Suppressor macrophage treated with lipopolysaccharide for 1 hour (primary cell): Measurements from ENCODE around the gene FANCF.

ENCODE experiments used
- DNase-seq, 3 donors: peaks; one replicate each; pipeline ENCODE4 v3.0.0-alpha.2; 2020 to 2022

The FANCF gene

DNA sequence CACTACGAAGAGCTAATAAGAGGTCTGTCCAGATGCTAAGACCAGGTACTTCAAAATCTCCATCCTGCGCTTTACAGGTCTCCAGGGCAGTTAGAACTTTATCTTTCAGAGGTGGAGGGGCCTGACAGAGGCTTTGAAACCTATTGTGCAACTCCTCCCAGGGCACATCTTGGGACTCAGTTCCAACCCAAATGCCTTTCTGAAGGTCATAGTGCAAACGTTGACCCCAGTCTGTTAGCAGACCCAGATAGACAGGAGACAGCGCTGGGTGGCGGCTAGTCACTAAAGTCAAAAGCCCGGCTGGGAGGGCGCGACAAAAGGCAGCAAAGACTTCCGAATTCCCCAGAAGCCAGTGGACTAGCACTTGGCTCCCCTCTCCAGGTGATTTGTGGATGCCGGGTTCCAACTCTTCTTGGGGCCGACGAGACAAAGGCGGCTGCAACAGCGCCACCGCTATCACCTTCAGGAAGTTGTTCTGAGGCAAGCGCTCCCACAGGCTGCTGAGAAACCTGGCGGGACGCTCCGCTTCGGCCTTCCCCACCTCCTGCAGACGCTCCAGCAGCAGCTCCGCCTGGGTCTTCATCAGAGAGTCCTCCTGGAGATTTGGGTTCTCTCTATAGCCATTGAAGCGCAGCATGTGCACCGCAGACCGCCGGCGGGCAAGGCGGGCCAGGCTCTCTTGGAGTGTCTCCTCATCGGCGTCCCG lies 728 bp downstream of the FANCF start:
- DNase-seq, result peak; percentile 36 to 59 (median 39)

DNA sequence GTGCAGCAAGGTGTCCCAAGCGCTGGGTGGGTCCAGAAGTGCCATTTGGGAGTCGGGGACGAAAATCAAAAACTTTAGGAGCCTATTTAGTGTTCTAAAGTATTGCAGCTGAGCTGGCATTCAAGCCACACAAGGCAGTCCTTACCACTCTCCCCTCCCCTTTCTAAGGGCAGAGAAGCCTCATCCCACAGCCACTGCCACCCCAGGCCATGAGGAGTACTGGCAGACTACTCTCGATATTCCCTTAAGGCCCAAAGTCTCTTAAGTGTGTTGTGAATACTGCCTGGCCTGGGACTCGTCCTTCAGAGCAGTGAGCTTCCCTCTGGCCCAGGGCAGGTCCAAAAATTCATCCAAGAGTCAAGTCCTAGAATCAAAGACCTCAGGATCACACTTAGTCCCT lies 7.8 kb downstream of the FANCF start:
- no peak for DNase-seq

DNA sequence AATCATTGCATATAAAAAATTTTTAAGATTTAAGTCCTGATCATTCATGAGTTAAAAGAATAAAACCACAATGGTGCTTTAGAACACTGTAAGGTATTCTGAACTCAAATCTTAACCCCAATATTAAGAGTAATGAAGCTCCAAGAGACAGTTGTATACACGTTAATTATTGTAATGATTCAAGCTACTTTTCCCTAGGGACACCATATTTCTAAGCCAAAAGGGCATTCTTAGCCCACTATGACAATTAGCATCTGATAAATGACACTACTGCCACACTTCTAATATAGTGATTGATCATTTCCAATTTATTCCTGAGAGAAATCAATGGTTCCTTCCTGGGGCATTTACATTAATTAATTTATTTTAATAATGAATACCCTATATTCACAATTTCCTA lies 21.7 kb downstream of the FANCF start:
- no peak for DNase-seq

DNA sequence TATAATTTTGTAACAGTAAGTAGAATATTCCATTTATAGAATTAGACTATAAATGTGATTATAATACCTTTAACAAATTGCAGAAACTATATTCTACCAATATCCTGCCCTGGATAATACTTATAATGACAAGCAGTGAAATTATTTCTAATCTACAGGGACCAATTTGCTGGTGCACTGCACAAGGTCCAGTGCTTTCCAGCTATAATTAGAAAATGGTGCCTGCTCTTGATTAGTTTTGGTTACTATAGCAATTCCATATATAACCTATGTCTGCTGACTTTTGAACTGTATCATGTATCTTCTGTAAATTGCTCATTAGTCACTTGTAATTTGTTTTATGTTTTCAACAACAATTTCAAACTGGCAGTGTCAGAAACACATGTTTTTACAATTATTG lies 23.1 kb downstream of the FANCF start:
- no peak for DNase-seq

DNA sequence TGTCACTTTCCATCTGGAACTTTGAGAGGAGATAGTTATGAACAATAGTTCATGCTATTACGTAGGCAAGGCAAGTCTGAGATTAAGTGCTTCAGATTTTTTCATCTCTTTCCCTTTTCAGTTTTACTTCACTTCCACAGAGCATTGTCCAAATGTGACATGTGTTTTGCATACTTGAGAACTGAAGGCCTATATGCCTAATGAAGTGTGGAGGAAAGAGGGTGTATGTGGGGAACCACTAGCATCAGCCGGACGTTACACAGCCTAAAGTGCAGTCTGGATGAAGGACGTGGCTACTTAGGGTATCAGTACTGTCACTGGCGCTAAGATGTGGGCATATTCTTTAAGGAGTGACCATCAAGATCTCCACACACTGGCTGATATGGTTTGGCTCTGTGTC lies 26.2 kb downstream of the FANCF start:
- DNase-seq, result no peak

DNA sequence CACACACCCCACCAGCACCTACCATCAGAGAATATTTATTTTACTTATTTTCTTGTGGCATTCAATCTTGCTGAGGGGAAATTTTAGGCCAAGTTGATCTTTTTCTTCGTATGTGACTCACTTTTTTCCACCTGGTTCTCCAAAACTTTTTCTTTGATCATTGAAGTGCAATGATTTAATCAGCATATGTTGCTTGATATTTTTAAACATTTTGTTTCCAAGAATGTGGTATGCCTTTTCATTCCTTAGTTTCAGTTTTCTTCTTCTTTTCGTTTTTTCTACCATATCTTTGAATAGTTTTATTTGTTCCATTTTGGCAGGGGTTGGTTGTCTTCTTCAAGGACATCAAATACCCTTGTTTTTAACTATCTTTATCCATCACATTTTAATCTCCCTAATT lies 28.6 kb downstream of the FANCF start:
- DNase-seq, result no peak

DNA sequence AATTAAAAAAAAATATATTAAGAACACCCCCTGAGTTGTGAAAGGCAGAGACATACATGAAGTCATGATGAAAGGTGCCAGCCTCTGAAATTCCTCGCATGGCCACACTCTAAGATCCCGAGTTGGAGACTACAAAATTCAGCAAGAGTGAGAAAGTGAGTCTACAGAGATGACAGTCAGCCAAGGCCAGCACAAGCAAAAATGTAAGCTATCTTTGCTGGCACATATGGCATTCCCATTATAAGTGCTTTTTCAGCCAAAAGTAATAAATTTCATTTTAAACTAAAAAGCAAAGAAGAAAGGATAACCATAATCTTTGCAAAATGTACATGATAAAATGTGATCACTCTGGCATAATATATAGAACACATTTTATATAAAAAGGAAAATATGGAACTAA lies 40.6 kb downstream of the FANCF start:
- DNase-seq, result no peak

DNA sequence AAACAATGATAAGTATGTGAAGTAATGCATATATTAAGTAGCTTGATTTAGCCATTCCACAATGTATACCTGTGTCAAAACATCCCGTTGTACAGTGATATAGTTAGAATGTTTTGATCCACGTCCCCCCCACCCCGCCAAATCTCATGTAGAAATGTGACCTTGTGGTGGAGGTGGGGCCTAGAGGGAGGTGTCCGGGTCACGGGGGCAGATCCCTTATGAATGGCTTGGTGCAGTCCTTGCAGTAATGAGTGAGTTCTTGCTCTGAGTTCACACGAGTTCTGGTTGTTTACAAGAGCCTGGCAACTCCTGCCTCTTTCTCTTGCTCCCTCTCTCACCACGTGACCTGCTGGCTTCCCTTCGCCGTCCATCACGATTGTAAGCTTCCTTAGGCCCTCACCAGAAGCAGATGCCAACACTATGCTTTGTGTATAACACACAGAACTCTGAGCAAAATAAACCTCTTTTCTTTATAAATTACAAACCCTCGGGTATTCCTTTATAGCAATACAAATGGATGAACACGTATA lies 41.6 kb downstream of the FANCF start:
- DNase-seq, result no peak

DNA sequence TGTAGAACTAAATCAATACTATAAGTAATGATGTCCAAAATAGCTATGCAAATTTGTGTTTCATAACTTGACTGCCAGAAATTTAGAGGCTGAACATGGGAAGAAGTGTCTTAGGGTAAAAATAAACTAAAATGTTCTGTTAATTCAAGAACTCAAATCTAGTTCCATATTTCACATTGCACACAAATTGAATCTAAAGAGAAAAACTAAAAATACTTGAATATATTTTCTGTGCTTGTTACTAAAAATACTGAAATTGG lies 43.5 kb downstream of the FANCF start:
- DNase-seq, result no peak

DNA sequence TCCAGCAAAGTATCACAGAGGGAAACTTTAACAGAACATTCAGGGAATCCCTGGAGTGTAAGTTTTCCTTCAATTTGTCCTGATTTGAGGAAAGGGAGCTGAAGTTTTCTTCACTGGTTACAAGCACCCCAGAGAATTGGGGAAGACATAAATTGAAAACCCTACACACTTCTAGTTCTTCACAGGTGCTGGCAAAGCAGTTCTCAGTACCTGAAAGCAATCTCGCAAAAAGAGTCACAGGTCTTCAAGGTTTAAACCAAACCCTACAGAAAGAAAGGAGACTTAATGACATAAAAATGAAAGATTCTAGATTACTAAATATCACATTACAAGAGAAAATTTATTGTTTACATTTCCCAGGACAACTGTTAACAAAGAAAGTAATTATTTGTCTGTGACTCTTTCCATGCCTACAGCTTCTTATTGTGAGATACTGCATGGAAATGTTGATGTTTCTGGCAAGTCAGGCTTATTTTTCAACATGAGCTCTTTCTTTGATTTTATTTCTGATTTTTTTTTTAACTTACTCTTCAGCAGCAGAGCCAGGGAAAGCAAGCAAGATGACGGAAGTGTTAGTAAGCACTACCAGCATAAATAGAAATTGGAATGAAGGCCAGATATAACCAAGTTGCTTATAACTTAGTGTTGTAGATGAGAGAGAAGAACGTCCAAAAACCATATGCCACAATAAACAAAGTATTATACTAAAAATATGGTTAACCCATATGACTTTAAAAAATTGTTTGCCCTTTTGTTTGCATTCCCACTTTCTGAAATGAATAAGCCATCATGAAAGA lies 44.1 kb downstream of the FANCF start:
- DNase-seq, result no peak

DNA sequence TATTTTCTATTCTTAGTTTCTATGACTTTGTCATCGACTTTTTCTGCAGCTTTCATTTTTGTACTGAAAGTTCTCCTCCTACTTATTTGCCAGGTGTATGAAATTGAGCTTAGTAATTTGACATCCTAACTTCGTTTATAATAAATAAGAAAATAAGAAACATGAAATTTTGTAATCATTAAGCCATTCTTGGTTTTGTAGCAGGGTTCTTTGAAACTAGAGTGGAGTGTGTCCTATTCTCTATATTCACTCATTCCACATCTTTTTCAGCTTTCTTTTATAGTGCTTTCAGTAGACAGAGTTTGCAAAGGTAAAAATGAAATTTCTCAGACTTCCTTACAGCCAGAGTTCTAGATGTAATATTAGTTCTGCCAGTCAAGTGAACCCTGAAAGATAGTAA lies 47.8 kb downstream of the FANCF start:
- DNase-seq, result no peak
